HepG2 (cell line): ENCODE data around the gene NRG3. TPM values are rescaled to one million over a fixed set of nuclear protein-coding genes. Genes with fewer than 3 reads are reported as not detected.

Experiments used
- KDM5B ChIP-seq: sonication (generic); formaldehyde crosslinking; IDR thresholded peaks from 2 replicates; pipeline ENCODE4 v1.4.0; 2020; ENCODE audit warnings: missing genetic modification reagents, mild to moderate bottlenecking, borderline replicate concordance
- TEAD3 ChIP-seq: optimal IDR thresholded peaks from 2 replicates; pipeline ENCODE3; 2016; ENCODE audit warnings: borderline replicate concordance
- TERF1 ChIP-seq: sonication (generic); formaldehyde crosslinking; IDR thresholded peaks from 2 replicates; pipeline ENCODE4 v1.8.0; 2022; ENCODE audit warnings: mild to moderate bottlenecking, missing genetic modification reagents, moderate library complexity
- ZHX2 ChIP-seq, 2 experiments: sonication (generic) in 1 of 2; formaldehyde crosslinking in 1 of 2; IDR thresholded peaks; 2 replicates each; pipeline versions ENCODE4 v1.6.1 to v1.9.0; 2014 to 2022; ENCODE audit warnings: antibody characterized with exemption in 1 of 2, borderline replicate concordance in 1 of 2, inconsistent platforms in 1 of 2, low read depth in 1 of 2, missing genetic modification reagents in 1 of 2
- ZNF782 ChIP-seq: sonication (generic); formaldehyde crosslinking; IDR thresholded peaks from 2 replicates; pipeline ENCODE4 v1.4.0; 2020; ENCODE audit warnings: missing genetic modification reagents, mild to moderate bottlenecking, borderline replicate concordance
- ZNF879 ChIP-seq: sonication (generic); formaldehyde crosslinking; IDR thresholded peaks from 2 replicates; pipeline ENCODE4 v1.8.1; 2023; ENCODE audit warnings: missing genetic modification reagents
- polyA plus RNA-seq, 8 experiments: library from polyadenylated mRNA; depleted of rRNA in 3 of 8; stranded (reverse) in 7 of 8; unstranded in 1 of 8; fragments of >200 nt; fragmentation: Illumina TruSeq in 4 of 8; extraction: Trizol in 4 of 8; gene quantifications; 2 replicates each; pipeline versions ENCODE4 v1.2.1 to v1.2.3, GENCODE V29; 2011 to 2016; ENCODE audit warnings: low read depth in 4 of 8, missing spikeins in 1 of 8, mixed read lengths in 1 of 8; ENCODE audit not compliant: insufficient read depth in 1 of 8
- total RNA-seq, 5 experiments: library from RNA; depleted of rRNA; stranded (reverse); fragments of >200 nt; fragmentation: Illumina TruSeq; extraction: Trizol; gene quantifications; 2 replicates each; pipeline ENCODE4 v1.2.3, GENCODE V29; 2016; ENCODE audit warnings: low read depth in 1 of 5
- TF ChIP-seq, protein P1 (sequence below): sonication (generic); formaldehyde crosslinking; IDR thresholded peaks from 2 replicates; pipeline ENCODE4 v1.4.0; 2020; ENCODE audit warnings: missing genetic modification reagents
- TF ChIP-seq, protein P2 (sequence below): sonication (generic); formaldehyde crosslinking; IDR thresholded peaks from 2 replicates; pipeline ENCODE4 v1.5.1; 2020; ENCODE audit warnings: mild to moderate bottlenecking, missing genetic modification reagents, borderline replicate concordance

The NRG3 gene
- total and polyA plus RNA-seq, 2 of the 13 experiments (the other 11 are each of a cell fraction or from before 2014, with no cell fraction given), result not detected

DNA sequence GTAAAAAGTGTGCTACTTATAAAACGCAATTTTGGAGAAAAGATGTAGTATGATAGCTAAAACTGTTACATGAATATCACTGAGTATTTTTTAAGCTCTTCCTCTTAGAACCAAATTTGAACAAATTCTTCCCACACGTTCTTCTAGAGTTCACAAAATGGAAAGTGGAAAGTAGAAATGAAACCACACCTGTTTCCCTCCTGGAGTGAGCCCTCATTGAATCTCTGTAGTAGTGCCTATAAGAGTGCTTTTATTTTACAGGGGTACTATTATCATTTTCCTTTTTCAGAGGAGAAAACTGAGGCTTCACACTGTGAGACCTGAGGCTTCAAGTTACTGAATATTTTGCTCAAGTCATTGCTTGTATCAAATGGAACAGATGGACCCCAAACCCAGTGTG is 393.0 kb downstream of the NRG3 start (continued):
- no peak for TF ChIP-seq ZHX2 (IDR thresholded peaks at IDR 0.05; ENCODE audit: low read depth)
- no peak for TF ChIP-seq ZHX2 (CRISPR knock-in tag; IDR thresholded peaks at IDR 0.05; ENCODE audit: borderline replicate concordance)
- TF ChIP-seq, protein P1, sequence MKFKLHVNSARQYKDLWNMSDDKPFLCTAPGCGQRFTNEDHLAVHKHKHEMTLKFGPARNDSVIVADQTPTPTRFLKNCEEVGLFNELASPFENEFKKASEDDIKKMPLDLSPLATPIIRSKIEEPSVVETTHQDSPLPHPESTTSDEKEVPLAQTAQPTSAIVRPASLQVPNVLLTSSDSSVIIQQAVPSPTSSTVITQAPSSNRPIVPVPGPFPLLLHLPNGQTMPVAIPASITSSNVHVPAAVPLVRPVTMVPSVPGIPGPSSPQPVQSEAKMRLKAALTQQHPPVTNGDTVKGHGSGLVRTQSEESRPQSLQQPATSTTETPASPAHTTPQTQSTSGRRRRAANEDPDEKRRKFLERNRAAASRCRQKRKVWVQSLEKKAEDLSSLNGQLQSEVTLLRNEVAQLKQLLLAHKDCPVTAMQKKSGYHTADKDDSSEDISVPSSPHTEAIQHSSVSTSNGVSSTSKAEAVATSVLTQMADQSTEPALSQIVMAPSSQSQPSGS (CRISPR knock-in tag), result no peak
- TF ChIP-seq KDM5B (CRISPR knock-in tag), result no peak
- TF ChIP-seq, protein P2, sequence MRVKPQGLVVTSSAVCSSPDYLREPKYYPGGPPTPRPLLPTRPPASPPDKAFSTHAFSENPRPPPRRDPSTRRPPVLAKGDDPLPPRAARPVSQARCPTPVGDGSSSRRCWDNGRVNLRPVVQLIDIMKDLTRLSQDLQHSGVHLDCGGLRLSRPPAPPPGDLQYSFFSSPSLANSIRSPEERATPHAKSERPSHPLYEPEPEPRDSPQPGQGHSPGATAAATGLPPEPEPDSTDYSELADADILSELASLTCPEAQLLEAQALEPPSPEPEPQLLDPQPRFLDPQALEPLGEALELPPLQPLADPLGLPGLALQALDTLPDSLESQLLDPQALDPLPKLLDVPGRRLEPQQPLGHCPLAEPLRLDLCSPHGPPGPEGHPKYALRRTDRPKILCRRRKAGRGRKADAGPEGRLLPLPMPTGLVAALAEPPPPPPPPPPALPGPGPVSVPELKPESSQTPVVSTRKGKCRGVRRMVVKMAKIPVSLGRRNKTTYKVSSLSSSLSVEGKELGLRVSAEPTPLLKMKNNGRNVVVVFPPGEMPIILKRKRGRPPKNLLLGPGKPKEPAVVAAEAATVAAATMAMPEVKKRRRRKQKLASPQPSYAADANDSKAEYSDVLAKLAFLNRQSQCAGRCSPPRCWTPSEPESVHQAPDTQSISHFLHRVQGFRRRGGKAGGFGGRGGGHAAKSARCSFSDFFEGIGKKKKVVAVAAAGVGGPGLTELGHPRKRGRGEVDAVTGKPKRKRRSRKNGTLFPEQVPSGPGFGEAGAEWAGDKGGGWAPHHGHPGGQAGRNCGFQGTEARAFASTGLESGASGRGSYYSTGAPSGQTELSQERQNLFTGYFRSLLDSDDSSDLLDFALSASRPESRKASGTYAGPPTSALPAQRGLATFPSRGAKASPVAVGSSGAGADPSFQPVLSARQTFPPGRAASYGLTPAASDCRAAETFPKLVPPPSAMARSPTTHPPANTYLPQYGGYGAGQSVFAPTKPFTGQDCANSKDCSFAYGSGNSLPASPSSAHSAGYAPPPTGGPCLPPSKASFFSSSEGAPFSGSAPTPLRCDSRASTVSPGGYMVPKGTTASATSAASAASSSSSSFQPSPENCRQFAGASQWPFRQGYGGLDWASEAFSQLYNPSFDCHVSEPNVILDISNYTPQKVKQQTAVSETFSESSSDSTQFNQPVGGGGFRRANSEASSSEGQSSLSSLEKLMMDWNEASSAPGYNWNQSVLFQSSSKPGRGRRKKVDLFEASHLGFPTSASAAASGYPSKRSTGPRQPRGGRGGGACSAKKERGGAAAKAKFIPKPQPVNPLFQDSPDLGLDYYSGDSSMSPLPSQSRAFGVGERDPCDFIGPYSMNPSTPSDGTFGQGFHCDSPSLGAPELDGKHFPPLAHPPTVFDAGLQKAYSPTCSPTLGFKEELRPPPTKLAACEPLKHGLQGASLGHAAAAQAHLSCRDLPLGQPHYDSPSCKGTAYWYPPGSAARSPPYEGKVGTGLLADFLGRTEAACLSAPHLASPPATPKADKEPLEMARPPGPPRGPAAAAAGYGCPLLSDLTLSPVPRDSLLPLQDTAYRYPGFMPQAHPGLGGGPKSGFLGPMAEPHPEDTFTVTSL (CRISPR knock-in tag), result no peak
- no peak for TF ChIP-seq TERF1
- no peak for TF ChIP-seq ZNF879 (CRISPR knock-in tag)
- no peak for TF ChIP-seq ZNF782 (CRISPR knock-in tag)
- TF ChIP-seq TEAD3 (CRISPR knock-in tag), result no peak
